Colonic mucosa (tissue), 4 donors: ENCODE results near the gene SPINDOC. TPM values are rescaled to one million over a fixed set of nuclear protein-coding genes. Genes with fewer than 3 reads are reported as not detected.

ENCODE experiments used
- DNase-seq: peaks from one replicate; pipeline ENCODE4 v3.0.0-alpha.2; 2020
- H3K27ac ChIP-seq: fragments of 200-600 bp; one replicate; pipeline ENCODE4 v1.8.0; 2021
- H3K27me3 ChIP-seq: fragments of 200-600 bp; one replicate; pipeline ENCODE4 v1.8.0; 2021
- H3K36me3 ChIP-seq: fragments of 200-600 bp; one replicate; pipeline ENCODE4 v1.8.0; 2021
- H3K4me1 ChIP-seq: fragments of 200-600 bp; one replicate; pipeline ENCODE4 v1.8.0; 2021; ENCODE audit warnings: mild to moderate bottlenecking
- H3K4me3 ChIP-seq: fragments of 200-600 bp; one replicate; pipeline ENCODE4 v1.8.0; 2021
- H3K9ac ChIP-seq, 2 donors: one replicate each; pipeline ENCODE4 v1.7.0; 2013; ENCODE audit warnings: control low read depth in 2 of 2, low read depth in 2 of 2, low read length in 2 of 2
- H3K9me3 ChIP-seq: fragments of 200-600 bp; one replicate; pipeline ENCODE4 v1.8.0; 2021
- CTCF ChIP-seq: fragments of 200-600 bp; IDR thresholded peaks from one replicate; pipeline ENCODE4 v1.8.0; 2022; ENCODE audit warnings: antibody characterized with exemption, mild to moderate bottlenecking
- intact Hi-C: fragments of 100-400 bp; cut with DNase I; formaldehyde crosslinking; loops from one replicate; pipeline ENCODE4 v1.14.1; 2022
- total RNA-seq, 2 donors: library from RNA; stranded (reverse); fragmentation: NEBNext Ultra II Directional in 1 of 2; extraction: Animal tissue kit (Norgen Biotek cat#: 25700) in 1 of 2; gene quantifications; one replicate each; pipeline ENCODE4 v1.2.1, GENCODE V29; 2021
- donor health status: healthy.
- donor health status: DM: no; HTN: no; CAD: no.
- donor health status: DM: no; HTN: no; CAD: no.

SPINDOC gene
- total RNA-seq, 2 donors from 2014 or later, result 9.3 to 11.8 TPM

GRCh38 chr11:63838678-63839507, 25.6 kb downstream of the SPINDOC start, which contains the start of gene MARK2:
Gene MARK2, plus strand, starts transcription at chr11:63839110. Its CDS starts 397 bp downstream, at chr11:63839507.
- H3K4me3 ChIP-seq, result peak within 1 kb of the TSS; percentile 84
- H3K36me3 ChIP-seq, result no peaks in the 10 kb centered on the region
- H3K9me3 ChIP-seq, result no peaks in the 10 kb centered on the region
- H3K27me3 ChIP-seq, result no peaks in the 10 kb centered on the region
- peak within 1 kb of the TSS; percentile 82 to 97 for H3K9ac ChIP-seq
- peaks cover 29% of the 10 kb centered on the region for H3K4me1 ChIP-seq
- H3K27ac ChIP-seq, result peak within 1 kb of the TSS; percentile 84
- no peak for TF ChIP-seq CTCF
- peak; percentile 99 for DNase-seq
- intact Hi-C loops, result loop anchor here (5.0 to 10.0 kb wide), 3 partner anchors 68 to 306 kb away; partner anchors contain the start of gene ZFTA

- no peaks in the 10 kb centered on the region for H3K9me3 ChIP-seq
- H3K4me1 ChIP-seq, result peaks cover 29% of the 10 kb centered on the region
- H3K4me3 ChIP-seq, result peak overlapping the region; percentile 84
- peak overlapping the region; percentile 84 for H3K27ac ChIP-seq
- peak; percentile 66 for DNase-seq
- no peaks in the 10 kb centered on the region for H3K36me3 ChIP-seq
- peak overlapping the region; percentile 82 to 97 for H3K9ac ChIP-seq
- no peak for TF ChIP-seq CTCF
- intact Hi-C loops, result loop anchor here (5.0 to 10.0 kb wide), 3 partner anchors 68 to 305 kb away; partner anchors contain the start of gene ZFTA
- no peaks in the 10 kb centered on the region for H3K27me3 ChIP-seq
Measured at GRCh38 chr11:63839508-63840355, 26.5 kb downstream of the SPINDOC start.

- no peaks in the 10 kb centered on the region for H3K9me3 ChIP-seq
- no peaks in the 10 kb centered on the region for H3K27me3 ChIP-seq
- peak overlapping the region; percentile 84 for H3K27ac ChIP-seq
- no peak for DNase-seq
- peaks cover 32% of the 10 kb centered on the region for H3K4me1 ChIP-seq
- H3K4me3 ChIP-seq, result peak overlapping the region; percentile 84
- peak overlapping the region; percentile 56 to 97 for H3K9ac ChIP-seq
- intact Hi-C loops, result no loop called here
- TF ChIP-seq CTCF, result no peak
- no peaks in the 10 kb centered on the region for H3K36me3 ChIP-seq
Measured at GRCh38 chr11:63840356-63841060, 27.3 kb downstream of the SPINDOC start.

- no peak for DNase-seq
- intact Hi-C loops, result no loop called here
- H3K4me3 ChIP-seq, result peak overlapping the region; percentile 84
- peaks cover 35% of the 10 kb centered on the region for H3K4me1 ChIP-seq
- no peak overlapping the region for H3K27ac ChIP-seq
- no peaks in the 10 kb centered on the region for H3K9me3 ChIP-seq
- H3K9ac ChIP-seq, result peak overlapping the region in 1 of 2 donors; percentile 97
- no peaks in the 10 kb centered on the region for H3K36me3 ChIP-seq
- TF ChIP-seq CTCF, result no peak
- no peaks in the 10 kb centered on the region for H3K27me3 ChIP-seq
Measured at GRCh38 chr11:63841554-63841953, 28.3 kb downstream of the SPINDOC start.

- no peak for DNase-seq
- H3K4me1 ChIP-seq, result peaks cover 32% of the 10 kb centered on the region
- H3K27ac ChIP-seq, result no peak overlapping the region
- intact Hi-C loops, result no loop called here
- no peaks in the 10 kb centered on the region for H3K36me3 ChIP-seq
- TF ChIP-seq CTCF, result no peak
- H3K4me3 ChIP-seq, result no peak overlapping the region
- no peak overlapping the region for H3K9ac ChIP-seq
- no peaks in the 10 kb centered on the region for H3K9me3 ChIP-seq
- no peaks in the 10 kb centered on the region for H3K27me3 ChIP-seq
Measured at GRCh38 chr11:63843041-63843440, 29.8 kb downstream of the SPINDOC start.
